Lung microvascular endothelial cell (primary cell): ENCODE measurements around the gene FAM83D. TPM values are rescaled to one million over a fixed set of nuclear protein-coding genes. Genes with fewer than 3 reads are reported as not detected.
"Not testable (repeated sequence)": the region's sequence is repeated elsewhere in the genome, so short reads cannot be mapped to it uniquely, and the experiment has no call there.

Source experiments
- DNase-seq, 2 donors: peaks; one replicate each; pipeline versions ENCODE4 v3.0.0 to v3.0.0-alpha.2; 2010; ENCODE audit warnings: low read depth in 2 of 2
- total RNA-seq: library from RNA; depleted of rRNA; stranded (reverse); fragments of >200 nt; gene quantifications from 2 replicates; pipeline ENCODE4 v1.2.1, GENCODE V29; 2014

The FAM83D gene
- total RNA-seq, 1 donor from 2014 or later, result 24.2 TPM

- peak; percentile 16 to 35 for DNase-seq
Measured at GRCh38 chr20:38932457-38933120, 6.4 kb downstream of the FAM83D start.

DNA sequence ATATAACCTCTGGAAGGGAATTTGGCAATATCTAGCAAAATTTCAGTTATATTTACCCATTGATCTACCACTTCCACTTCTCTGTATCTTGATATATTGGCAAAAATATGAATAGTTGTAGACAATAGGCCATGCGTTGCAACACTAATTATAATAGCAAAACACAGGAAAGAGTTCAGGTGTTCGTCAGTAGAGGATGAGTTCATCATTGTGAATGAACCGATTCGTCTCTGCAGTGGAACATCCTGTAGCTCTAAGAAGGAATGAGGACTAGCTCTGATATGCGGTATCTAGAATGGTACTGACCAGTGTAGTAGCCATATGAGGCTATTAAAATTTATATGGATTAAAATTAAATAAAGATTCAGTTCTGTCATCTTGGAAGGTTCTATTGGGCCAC, 8.3 kb downstream of the FAM83D start:
- DNase-seq, result no peak

DNA sequence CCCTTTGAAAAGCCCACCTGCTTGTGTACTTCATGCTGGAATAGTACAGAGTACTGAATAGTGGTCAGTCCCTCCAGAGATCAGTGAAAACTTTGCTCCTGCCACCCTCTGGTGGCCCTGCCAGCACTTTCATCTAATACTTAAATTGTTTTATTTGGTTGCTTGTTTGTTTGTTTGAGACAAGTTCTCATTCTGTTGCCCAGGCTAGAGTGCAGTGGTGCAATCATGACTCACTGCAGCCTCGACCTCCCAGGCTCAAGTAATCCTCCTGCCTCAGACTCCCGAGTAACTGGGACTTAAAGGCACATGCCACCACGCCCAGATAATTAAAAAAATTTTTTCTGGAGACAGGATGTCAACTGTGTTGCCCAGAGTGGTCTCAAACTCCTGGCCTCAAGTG, 9.1 kb downstream of the FAM83D start:
- DNase-seq, result peak; percentile 32 to 47

- DNase-seq, result no peak
Measured at GRCh38 chr20:38935967-38936407, 9.8 kb downstream of the FAM83D start.

- no peak for DNase-seq
Measured at GRCh38 chr20:38937000-38937399, 10.8 kb downstream of the FAM83D start.

DNA sequence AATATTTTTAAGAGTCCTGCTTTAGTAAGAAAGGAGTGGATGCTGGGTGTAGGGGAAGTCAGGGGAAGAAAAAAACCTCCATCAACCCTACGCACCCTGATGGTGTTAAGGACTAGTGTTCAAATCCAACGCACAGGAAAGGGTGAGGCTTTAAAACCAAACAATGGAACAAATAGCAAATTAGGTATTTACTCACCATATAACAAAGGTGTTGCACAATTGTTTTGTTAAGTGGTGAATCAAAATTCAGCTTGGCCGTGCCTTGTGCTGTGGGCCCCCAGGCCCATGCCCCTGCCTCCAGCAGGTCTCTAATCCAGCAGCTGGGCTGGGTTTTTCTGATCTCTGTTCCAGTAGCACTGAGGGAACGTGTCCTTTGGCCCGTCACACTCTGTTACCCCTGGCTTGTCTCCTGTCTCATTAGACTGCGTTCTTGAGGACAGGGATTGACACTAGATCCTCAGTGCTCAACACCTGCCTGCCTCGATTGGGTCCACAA, 11.8 kb downstream of the FAM83D start:
- no peak for DNase-seq

GRCh38 chr20:38939686-38940085, 13.5 kb downstream of the FAM83D start:
- DNase-seq, result peak; percentile 60 to 82

DNA sequence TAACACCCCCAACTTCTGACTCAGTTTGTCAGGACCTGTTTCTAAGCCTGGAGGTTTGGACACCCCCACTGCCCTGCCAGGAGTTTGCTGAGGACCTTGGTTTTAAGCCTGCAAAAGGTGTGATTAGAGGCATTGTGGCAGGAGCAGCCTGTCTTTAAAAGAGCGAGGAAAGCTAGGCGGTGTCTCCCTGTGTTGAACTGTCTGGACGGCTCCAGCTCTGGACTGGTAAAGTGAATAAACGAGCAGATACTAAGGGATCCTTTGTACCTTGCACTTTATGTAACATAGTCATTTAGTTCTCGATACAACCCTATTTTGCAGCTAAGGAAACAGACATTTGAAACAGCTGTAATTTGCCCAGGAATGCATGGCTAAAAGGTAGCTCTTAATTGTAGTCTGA, 14.4 kb downstream of the FAM83D start:
- no peak for DNase-seq

- DNase-seq, result no peak
Measured at GRCh38 chr20:38941726-38942389, 15.6 kb downstream of the FAM83D start.

DNA sequence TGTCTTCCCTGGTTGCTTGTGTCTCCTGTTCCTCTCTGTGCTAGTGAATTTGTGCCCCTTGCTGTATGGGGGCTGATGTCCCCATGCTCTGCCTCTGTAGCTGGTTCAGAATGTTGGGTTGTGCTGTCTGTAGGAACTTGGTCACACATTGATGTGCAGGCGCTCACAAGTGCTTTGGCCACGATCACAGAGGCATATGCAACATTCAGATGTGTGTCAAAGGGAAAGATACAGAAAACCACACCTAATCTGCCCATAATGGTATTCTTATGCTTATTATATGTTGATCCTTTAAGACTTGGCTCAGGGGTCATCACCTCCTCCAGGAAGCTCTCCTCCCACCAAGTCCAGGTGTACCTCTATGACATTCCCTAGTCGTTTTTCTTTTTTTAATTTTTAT, 18.8 kb downstream of the FAM83D start:
- no peak for DNase-seq

DNA sequence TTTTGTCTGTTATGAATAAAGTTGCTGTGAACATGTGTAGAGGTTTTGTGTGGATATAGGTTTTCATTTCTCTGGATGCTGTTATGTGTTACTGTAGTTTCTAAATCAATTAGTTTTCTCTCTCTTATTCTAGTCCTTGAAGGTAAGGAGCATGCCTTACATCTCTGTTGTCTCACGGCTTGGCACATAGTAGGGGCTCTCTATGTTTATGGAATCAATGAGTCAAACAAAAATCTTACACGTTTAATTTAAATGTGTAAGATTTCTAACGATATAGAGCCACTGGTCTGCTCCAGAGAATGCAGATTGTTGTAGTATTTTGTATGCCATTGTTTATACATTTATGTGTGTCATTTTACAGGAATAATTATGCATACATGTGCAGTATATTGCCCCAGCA, 20.6 kb downstream of the FAM83D start:
- DNase-seq, result no peak

GRCh38 chr20:38947931-38948362, 21.7 kb downstream of the FAM83D start:
- no peak for DNase-seq

DNA sequence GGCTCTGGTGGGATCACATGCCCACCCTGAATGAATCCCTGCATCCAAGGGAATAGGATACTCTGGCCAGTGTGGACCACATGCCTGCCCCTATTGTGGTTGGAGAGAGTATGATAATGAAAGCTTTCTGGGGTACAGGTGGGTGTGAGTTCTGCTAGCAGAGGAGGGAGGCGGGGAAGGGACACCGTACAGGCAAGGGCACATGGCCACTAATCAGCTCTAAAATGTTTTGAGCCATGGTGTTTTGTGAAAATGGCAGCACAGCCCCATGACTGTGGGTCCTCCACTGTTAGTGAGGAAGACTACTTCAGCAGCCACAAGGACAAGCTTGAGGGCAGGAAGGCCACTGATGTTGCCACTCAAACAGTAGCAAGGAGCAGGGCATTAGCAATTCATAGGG, 24.0 kb downstream of the FAM83D start:
- DNase-seq, result no peak

DNA sequence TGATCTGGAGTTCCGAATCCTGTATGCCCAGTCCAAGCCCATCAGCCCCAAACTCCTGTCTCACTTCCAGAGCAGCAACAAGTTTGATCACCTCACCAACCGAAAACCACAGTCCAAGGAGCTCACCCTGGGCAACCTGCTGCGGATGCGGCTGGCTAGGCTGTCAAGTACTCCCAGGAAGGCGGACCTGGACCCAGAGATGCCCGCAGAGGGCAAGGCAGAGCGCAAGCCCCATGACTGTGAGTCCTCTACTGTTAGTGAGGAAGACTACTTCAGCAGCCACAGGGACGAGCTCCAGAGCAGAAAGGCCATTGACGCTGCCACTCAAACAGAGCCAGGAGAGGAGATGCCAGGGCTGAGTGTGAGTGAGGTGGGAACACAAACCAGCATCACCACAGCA, 25.4 kb downstream of the FAM83D start:
- DNase-seq, result no peak

DNA sequence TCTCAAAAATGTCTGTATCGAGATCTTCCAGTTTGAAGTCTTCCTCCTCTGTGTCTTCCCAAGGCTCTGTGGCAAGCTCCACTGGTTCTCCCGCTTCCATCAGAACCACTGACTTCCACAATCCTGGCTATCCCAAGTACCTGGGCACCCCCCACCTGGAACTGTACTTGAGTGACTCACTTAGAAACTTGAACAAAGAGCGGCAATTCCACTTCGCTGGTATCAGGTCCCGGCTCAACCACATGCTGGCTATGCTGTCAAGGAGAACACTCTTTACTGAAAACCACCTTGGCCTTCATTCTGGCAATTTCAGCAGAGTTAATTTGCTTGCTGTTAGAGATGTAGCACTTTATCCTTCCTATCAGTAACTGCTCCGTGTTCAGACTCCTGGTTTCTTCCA, 25.9 kb downstream of the FAM83D start:
- DNase-seq, result no peak

GRCh38 chr20:38953630-38954340, 27.6 kb downstream of the FAM83D start:
- no peak for DNase-seq

- DNase-seq, result no peak
Measured at GRCh38 chr20:38957235-38957876, 31.1 kb downstream of the FAM83D start.

- no peak for DNase-seq
Measured at GRCh38 chr20:38957915-38958485, 31.8 kb downstream of the FAM83D start.

DNA sequence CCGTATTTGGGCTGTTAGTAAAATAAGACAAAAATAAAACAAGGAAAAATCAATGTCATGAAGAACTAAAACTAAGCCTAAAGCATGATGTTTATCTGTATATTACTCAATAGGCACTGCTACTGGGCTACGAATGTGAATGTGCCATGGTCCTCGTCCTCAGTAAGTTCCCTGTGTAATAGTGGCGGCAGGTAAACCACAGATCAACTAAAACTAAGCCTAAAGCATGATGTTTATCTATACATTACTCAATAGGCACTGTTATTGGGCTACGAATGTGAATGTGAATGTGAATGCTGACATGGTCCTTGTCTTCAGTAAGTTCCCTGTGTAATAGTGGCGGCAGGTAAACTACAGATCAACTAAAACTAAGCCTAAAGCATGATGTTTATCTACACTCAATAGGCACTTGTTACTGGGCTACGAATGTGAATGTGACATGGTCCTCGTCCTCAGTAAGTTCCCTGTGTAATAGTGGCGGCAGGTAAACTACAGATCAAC, 34.0 kb downstream of the FAM83D start:
- not testable (repeated sequence) for DNase-seq

- DNase-seq, result peak in 1 of 2 donors; percentile 6
Measured at GRCh38 chr20:38961530-38962043, 35.4 kb downstream of the FAM83D start.
